ENCODE results near the gene SMC2.

SMC2 gene

DNA sequence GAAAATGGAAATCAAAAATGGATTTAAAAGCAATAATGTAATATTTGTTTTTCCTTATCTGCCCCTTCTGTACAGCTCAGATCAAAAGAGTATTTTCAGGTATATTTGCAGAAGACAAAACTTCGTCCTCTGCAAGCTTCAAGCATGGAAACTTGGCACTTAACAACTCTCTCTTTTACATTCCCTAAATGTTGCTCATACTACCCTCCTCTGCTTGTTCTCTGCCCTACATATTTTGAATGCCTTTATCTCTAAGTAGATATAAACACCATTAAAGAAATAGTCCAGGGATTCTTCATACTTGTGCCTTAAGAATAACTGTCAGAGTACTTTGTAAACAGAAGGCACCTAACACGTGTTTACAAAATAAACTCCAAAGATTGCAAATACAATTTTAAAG is 19.2 kb upstream of the SMC2 start:
- TF ChIP-seq, protein P1, sequence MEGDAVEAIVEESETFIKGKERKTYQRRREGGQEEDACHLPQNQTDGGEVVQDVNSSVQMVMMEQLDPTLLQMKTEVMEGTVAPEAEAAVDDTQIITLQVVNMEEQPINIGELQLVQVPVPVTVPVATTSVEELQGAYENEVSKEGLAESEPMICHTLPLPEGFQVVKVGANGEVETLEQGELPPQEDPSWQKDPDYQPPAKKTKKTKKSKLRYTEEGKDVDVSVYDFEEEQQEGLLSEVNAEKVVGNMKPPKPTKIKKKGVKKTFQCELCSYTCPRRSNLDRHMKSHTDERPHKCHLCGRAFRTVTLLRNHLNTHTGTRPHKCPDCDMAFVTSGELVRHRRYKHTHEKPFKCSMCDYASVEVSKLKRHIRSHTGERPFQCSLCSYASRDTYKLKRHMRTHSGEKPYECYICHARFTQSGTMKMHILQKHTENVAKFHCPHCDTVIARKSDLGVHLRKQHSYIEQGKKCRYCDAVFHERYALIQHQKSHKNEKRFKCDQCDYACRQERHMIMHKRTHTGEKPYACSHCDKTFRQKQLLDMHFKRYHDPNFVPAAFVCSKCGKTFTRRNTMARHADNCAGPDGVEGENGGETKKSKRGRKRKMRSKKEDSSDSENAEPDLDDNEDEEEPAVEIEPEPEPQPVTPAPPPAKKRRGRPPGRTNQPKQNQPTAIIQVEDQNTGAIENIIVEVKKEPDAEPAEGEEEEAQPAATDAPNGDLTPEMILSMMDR (IDR thresholded peaks at IDR 0.05; ENCODE audit: borderline replicate concordance, control extremely low read depth, extremely low read depth, insufficient read depth, missing control alignments): no peak
- DNase-seq (ENCODE audit: low spot score): no peak
- in situ Hi-C loops (cut with MboI; ENCODE audit: low sequenced_read_pairs, unreplicated experiment): no loop called here

DNA sequence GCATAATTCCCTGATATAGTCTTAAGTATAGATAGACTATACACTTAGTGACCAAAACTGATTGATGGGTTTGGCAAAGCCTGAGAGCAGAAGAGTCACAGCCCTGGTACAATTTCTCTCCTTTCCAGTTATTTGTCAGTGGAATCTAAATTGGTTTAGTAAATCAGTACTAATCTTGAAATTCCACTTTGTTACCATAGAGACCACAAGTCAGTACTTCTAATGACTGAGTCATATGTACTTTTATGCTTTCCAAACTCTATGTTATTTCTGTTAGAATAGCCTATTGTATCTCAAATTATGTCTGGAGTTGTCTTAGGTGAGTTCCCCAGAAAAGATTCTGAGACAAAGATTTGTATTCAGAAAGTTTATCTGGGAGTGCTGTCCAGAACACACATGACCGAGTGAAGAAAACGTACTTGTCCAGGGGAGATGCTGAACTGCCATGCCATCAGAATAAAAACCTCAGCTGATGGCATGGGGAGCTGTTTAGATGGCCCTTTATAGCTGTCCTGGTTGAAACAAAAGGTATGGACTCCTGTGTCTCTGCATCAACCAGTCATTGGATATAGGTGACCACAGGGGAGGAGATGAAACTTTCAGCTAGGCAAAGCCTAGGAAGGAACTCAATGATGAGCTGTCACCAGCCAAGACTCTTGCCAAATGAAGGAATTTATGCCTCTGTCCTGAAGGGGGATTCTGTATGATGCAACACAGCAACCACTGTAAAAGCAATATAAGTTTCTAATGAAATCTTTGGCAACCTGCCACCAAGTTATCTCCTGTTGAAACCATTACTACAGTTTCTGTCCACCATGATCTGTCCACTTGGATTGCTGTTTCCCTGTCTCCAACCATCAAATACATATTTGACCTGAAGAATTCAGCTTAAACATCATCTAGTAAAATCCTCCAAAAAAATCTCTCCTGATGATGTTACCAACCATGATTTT is 18.0 kb upstream of the SMC2 start:
- TF ChIP-seq, protein P1 (IDR thresholded peaks at IDR 0.05; ENCODE audit: borderline replicate concordance, control extremely low read depth, extremely low read depth, insufficient read depth, missing control alignments): no peak
- in situ Hi-C loops (cut with MboI; ENCODE audit: low sequenced_read_pairs, unreplicated experiment): no loop called here
- no peak for DNase-seq (ENCODE audit: low spot score)

DNA sequence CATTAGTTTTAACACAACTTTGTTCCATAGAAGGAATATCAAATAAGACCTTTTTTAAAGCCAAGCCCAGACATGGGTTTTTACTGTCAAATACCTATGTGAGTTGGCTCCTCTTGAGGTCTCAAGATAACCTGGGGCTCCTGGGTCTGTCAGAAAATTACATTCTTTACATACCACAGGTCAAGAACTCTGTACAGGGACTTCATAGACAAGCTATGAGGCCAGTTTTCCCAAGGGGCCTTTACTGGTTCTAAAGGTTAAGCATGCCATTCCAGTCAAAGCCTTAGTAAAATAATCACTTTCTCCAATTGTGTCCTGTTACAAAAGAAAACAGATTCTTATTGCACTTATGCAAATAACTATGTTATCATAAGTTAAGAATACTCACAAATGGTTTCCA is 15.5 kb upstream of the SMC2 start:
- DNase-seq (ENCODE audit: low spot score): no peak
- in situ Hi-C loops (cut with MboI; ENCODE audit: low sequenced_read_pairs, unreplicated experiment): no loop called here
- TF ChIP-seq, protein P1 (IDR thresholded peaks at IDR 0.05; ENCODE audit: borderline replicate concordance, control extremely low read depth, extremely low read depth, insufficient read depth, missing control alignments): no peak

DNA sequence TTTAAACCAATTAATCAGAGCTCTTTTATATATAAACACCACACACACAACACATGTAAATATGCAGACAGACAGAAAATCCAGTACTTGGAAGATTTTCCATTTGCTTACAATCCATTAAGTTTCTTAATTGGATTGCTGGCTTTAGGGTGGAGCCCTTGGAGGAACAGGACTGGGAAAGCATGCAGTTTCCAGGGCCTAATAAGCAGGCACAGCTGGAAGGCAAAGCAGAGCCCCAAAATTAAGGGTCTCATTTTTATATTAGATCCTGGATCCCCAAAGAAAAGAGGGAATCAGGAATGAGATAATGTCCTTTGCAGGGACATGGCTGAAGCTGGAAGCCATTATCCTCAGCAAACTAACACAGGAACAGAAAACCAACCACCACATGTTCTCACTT is 13.1 kb upstream of the SMC2 start:
- in situ Hi-C loops (cut with MboI; ENCODE audit: low sequenced_read_pairs, unreplicated experiment): no loop called here
- no peak for DNase-seq (ENCODE audit: low spot score)
- TF ChIP-seq, protein P1 (IDR thresholded peaks at IDR 0.05; ENCODE audit: borderline replicate concordance, control extremely low read depth, extremely low read depth, insufficient read depth, missing control alignments): no peak

DNA sequence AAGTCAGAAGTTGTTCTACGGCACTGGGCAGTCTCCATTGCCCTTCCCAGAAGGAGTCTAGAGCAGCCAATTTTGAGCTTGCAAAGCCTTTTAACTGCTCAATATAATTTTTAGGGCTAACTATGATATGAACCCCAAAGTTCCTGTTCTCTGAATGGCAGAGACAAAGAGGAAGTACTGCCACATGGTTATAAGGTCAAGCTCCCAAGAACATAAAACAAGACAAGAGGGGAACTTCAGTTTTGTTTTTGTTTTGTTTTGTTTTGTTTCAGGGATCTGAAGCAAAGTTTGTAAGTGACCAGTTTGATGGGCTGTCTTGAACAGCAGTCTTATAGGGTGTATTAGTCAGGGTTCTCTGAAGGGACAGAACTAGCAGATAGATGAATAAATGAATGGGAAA is 11.9 kb upstream of the SMC2 start:
- in situ Hi-C loops (cut with MboI; ENCODE audit: low sequenced_read_pairs, unreplicated experiment): no loop called here
- TF ChIP-seq, protein P1 (IDR thresholded peaks at IDR 0.05; ENCODE audit: borderline replicate concordance, control extremely low read depth, extremely low read depth, insufficient read depth, missing control alignments): no peak
- DNase-seq (ENCODE audit: low spot score): no peak

DNA sequence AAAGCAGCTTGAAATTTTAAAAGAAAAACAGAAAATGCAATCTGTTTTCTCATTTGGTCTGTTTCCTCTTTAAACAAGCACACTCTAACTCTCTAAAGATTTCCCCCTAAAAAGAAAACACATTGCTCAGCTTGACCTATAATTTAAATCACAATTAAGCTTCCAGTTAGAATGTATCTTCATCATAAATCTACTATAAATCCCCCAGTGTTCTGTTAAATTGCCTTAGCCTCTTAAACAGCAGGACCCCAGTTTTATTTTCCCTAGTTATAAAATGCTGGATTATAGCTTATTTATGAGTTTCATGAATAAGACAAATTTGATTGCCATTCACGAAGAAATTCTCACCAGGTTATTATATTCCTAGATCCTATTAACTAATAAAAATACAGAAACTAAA is 8.6 kb upstream of the SMC2 start:
- TF ChIP-seq, protein P1 (IDR thresholded peaks at IDR 0.05; ENCODE audit: borderline replicate concordance, control extremely low read depth, extremely low read depth, insufficient read depth, missing control alignments): no peak
- no peak for DNase-seq (ENCODE audit: low spot score)
- in situ Hi-C loops (cut with MboI; ENCODE audit: low sequenced_read_pairs, unreplicated experiment): no loop called here
